ENCODE results near the gene CLPTM1L. TPM values are rescaled to one million over a fixed set of nuclear protein-coding genes. Genes with fewer than 3 reads are reported as not detected.
"Not testable (repeated sequence)": the region's sequence is repeated elsewhere in the genome, so short reads cannot be mapped to it uniquely, and the experiment has no call there.

CLPTM1L gene
- total RNA-seq, 1 experiment from 2014 or later, result 392 TPM

DNA sequence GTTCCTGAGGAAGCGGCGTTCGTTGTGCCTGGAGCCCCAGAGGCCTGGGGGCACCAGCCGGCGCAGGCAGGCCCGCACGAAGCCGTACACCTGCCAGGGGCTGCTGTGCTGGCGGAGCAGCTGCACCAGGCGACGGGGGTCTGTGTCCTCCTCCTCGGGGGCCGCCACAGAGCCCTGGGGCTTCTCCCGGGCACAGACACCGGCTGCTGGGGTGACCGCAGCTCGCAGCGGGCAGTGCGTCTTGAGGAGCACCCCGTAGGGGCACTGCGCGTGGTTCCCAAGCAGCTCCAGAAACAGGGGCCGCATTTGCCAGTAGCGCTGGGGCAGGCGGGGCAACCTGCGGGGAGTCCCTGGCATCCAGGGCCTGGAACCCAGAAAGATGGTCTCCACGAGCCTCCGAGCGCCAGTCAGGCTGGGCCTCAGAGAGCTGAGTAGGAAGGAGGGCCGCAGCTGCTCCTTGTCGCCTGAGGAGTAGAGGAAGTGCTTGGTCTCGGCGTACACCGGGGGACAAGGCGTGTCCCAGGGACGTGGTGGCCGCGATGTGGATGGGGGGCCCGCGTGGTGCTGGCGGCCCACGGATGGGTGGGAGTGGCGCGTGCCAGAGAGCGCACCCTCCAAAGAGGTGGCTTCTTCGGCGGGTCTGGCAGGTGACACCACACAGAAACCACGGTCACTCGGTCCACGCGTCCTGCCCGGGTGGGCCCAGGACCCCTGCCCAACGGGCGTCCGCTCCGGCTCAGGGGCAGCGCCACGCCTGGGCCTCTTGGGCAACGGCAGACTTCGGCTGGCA lies 51.3 kb downstream of the CLPTM1L start:
- DNase-seq (ENCODE audit: low spot score), result no peak

DNA sequence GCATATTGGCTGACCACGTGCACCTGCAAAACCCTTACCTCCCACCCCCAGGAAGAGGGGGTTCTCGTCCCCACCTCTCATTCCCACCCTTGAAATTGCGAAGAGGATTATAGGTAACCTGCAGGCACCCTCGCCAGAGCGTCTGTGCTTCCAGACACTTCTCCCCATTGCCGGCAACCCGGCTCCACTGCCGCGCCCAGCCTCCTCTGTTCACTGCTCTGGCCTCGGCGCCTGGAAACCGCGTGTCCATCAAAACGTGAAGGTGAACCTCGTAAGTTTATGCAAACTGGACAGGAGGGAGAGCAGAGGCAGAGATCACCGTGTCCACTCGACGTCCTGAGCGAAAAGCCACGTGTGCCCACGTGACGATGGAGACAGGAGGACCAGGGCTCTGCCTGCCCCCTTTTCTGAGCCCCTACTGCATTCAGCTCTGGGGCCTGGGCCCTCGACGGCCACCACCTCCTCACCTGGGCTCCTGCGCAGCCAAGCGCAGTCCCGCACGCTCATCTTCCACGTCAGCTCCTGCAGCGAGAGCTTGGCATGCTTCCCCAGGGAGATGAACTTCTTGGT lies 52.0 kb downstream of the CLPTM1L start:
- no peak for DNase-seq (ENCODE audit: low spot score)

- no peak for DNase-seq (ENCODE audit: low spot score)
Observed at GRCh38 chr5:1292139-1292538, 52.8 kb downstream of the CLPTM1L start.

- no peak for DNase-seq (ENCODE audit: low spot score)
Observed at GRCh38 chr5:1291611-1292080, 53.3 kb downstream of the CLPTM1L start.

DNA sequence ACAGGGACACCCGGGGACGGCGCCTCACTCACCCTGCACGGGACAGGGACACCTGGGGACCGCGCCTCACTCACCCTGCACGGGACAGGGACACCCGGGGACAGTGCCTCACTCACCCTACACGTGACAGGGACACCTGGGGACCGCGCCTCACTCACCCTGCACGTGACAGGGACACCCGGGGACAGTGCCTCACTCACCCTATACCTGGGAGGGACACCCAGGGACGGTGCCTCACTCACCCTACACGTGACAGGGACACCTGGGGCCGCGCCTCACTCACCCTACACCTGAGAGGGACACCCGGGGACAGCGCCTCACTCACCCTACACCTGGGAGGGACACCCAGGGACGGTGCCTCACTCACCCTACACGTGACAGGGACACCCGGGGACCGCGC lies 53.9 kb downstream of the CLPTM1L start:
- not testable (repeated sequence) for DNase-seq (ENCODE audit: low spot score)

- not testable (repeated sequence) for DNase-seq (ENCODE audit: low spot score)
Observed at GRCh38 chr5:1289559-1289958, 55.3 kb downstream of the CLPTM1L start.

- no peak for DNase-seq (ENCODE audit: low spot score)
Observed at GRCh38 chr5:1288439-1289335, 56.2 kb downstream of the CLPTM1L start.

GRCh38 chr5:1285883-1286291 lies 59.0 kb downstream of the CLPTM1L start:
- no peak for DNase-seq (ENCODE audit: low spot score)

DNA sequence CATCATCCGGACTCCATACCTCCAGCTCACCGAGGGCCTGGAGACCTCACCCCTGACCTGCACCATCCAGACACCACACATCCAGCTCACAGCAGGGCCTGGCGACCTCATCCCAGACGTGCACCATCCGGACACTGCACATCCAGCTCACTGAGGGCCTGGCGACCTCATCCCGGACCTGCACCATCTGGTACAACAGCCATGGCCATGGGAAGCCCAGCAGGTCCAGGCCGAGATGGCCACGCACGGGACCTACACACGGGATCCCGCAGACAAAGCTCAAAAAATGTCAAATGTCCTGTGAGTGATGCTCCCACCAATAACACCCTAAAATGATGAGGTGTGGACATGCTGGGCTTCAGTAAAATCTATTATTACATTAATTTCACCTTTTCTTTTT lies 59.8 kb downstream of the CLPTM1L start:
- no peak for DNase-seq (ENCODE audit: low spot score)

DNA sequence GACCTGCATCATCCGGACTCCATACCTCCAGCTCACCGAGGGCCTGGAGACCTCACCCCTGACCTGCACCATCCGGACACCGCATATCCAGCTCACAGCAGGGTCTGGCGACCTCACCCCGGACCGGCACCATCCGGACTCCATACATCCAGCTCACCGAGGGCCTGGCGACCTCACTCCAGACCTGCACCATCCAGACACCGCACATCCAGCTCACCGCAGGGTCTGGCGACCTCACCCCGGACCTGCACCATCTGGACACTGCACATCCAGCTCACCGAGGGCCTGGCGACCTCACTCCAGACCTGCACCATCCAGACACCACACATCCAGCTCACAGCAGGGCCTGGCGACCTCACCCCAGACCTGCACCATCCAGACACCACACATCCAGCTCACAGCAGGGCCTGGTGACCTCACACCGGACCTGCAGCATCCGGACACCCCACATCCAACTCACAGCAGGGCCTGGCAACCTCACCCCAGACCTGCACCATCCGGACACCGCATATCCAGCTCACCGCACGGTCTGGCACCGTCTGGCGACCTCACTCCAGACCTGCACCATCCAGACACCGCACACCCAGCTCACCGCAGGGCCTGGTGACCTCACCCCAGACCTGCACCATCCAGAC lies 60.4 kb downstream of the CLPTM1L start:
- DNase-seq (ENCODE audit: low spot score), result not testable (repeated sequence)

DNA sequence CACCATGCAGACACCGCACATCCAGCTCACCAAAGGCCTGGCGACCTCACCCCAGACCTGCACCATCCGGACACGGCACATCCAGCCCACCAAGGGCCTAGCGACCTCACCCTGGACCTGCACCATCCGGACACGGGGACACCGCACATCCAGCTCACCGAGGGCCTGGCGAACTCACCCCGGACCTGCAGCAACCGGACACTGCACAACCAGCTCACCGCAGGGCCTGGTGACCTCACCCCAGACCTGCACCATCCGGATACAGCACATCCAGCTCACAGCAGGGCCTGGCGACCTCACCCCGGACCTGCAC lies 61.2 kb downstream of the CLPTM1L start:
- not testable (repeated sequence) for DNase-seq (ENCODE audit: low spot score)

GRCh38 chr5:1282993-1283728 lies 61.7 kb downstream of the CLPTM1L start:
- not testable (repeated sequence) for DNase-seq (ENCODE audit: low spot score)

DNA sequence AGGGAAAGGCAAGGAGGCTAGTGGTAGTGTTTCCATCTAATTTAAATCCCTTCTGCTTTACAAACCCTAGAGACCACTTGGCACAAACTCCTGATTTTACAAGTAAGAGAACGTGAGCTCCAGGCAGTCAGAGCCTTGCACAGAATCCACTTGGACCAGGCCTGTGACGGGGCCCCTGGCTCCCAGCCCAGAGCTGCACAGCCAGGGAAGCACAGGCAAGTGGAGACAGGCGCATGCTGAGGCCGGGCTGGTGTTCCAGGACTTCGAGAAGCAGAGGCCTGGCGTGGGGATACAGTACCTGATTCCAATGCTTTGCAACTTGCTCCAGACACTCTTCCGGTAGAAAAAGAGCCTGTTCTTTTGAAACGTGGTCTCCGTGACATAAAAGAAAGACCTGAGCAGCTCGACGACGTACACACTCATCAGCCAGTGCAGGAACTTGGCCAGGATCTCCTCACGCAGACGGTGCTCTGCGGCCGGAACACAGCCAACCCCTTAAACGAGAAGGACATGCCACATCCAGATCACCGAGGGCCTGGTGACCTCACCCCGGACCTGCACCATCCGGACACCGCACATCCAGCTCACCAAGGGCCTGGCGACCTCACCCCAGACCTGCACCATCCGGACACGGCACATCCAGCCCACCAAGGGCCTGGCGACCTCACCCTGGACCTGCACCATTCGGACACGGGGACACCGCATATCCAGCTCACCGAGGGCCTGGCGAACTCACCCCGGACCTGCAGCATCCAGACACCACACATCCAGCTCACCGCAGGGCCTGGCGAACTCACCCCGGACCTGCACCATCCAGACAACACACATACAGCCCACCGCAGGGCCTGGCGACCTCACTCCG lies 62.5 kb downstream of the CLPTM1L start:
- DNase-seq (ENCODE audit: low spot score), result no peak

- no peak for DNase-seq (ENCODE audit: low spot score)
Observed at GRCh38 chr5:1281038-1281882, 63.6 kb downstream of the CLPTM1L start.

GRCh38 chr5:1280177-1281037 lies 64.5 kb downstream of the CLPTM1L start:
- DNase-seq (ENCODE audit: low spot score), result no peak

- no peak for DNase-seq (ENCODE audit: low spot score)
Observed at GRCh38 chr5:1279443-1280151, 65.3 kb downstream of the CLPTM1L start.

- no peak for DNase-seq (ENCODE audit: low spot score)
Observed at GRCh38 chr5:1278656-1279442, 66.0 kb downstream of the CLPTM1L start.

Measured in HT-29 (cell line).